Measurements from ENCODE around the gene RALGDS. TPM values are rescaled to one million over a fixed set of nuclear protein-coding genes. Genes with fewer than 3 reads are reported as not detected.

RALGDS gene
- total RNA-seq, 1 donor from 2014 or later = 449 TPM

GRCh38 chr9:133163504-133164172, 42.6 kb upstream of the RALGDS start, which contains the start of gene GBGT1:
Gene GBGT1, minus strand, starts transcription at chr9:133163914. Its CDS starts 1,502 bp downstream, at chr9:133162412.
- Mint-ChIP-seq H3K36me3 (ENCODE audit: unreplicated experiment) (no peaks in the 10 kb centered on the region), H3K4me3 (ENCODE audit: unreplicated experiment) (peak within 1 kb of the TSS; percentile 38), H3K27me3 (ENCODE audit: unreplicated experiment) (peaks cover 9% of the 10 kb centered on the region), H3K4me1 (ENCODE audit: low read depth, unreplicated experiment) (no peaks in the 10 kb centered on the region), H3K27ac (ENCODE audit: unreplicated experiment) (no peak within 1 kb of the TSS), H3K9me3 (ENCODE audit: unreplicated experiment) (no peaks in the 10 kb centered on the region)
- TF ChIP-seq, protein P1, sequence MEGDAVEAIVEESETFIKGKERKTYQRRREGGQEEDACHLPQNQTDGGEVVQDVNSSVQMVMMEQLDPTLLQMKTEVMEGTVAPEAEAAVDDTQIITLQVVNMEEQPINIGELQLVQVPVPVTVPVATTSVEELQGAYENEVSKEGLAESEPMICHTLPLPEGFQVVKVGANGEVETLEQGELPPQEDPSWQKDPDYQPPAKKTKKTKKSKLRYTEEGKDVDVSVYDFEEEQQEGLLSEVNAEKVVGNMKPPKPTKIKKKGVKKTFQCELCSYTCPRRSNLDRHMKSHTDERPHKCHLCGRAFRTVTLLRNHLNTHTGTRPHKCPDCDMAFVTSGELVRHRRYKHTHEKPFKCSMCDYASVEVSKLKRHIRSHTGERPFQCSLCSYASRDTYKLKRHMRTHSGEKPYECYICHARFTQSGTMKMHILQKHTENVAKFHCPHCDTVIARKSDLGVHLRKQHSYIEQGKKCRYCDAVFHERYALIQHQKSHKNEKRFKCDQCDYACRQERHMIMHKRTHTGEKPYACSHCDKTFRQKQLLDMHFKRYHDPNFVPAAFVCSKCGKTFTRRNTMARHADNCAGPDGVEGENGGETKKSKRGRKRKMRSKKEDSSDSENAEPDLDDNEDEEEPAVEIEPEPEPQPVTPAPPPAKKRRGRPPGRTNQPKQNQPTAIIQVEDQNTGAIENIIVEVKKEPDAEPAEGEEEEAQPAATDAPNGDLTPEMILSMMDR (IDR thresholded peaks at IDR 0.05; ENCODE audit: partially characterized antibody, unreplicated experiment) = no peak
- DNase-seq = peak; percentile 70

- no peak overlapping the region for H3K27ac Mint-ChIP-seq (ENCODE audit: unreplicated experiment)
- H3K27me3 Mint-ChIP-seq (ENCODE audit: unreplicated experiment) = peaks cover 9% of the 10 kb centered on the region
- no peaks in the 10 kb centered on the region for H3K9me3 Mint-ChIP-seq (ENCODE audit: unreplicated experiment)
- H3K4me3 Mint-ChIP-seq (ENCODE audit: unreplicated experiment) = no peak overlapping the region
- no peaks in the 10 kb centered on the region for H3K36me3 Mint-ChIP-seq (ENCODE audit: unreplicated experiment)
- H3K4me1 Mint-ChIP-seq (ENCODE audit: low read depth, unreplicated experiment) = no peaks in the 10 kb centered on the region
- TF ChIP-seq, protein P1 (IDR thresholded peaks at IDR 0.05; ENCODE audit: partially characterized antibody, unreplicated experiment) = no peak
- peak; percentile 21 for DNase-seq
These were observed 41.9 kb upstream of the RALGDS start for GRCh38 chr9:133162861-133163503.

DNA sequence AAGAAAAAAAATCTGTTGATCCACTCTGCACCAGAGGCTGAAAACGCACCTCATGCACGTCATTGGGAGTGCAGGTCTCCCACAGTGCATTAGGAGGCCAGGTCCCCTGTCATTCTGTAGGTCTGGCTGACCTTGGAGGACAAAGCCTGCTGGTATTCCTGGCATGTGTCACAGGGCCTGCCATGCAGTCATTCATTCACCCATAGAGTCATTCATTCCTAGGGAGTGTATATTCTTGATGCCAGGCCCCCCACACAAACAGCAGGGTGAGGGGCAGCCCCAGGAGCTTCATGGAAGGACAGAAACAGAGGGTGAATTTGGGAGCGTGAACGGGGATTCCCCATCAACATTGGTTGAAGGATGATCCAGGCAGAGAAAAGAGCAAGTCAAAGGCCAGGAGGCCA, 40.5 kb upstream of the RALGDS start:
- Mint-ChIP-seq H3K4me1 (ENCODE audit: low read depth, unreplicated experiment) (no peaks in the 10 kb centered on the region), H3K36me3 (ENCODE audit: unreplicated experiment) (no peaks in the 10 kb centered on the region), H3K27ac (ENCODE audit: unreplicated experiment) (no peak overlapping the region), H3K9me3 (ENCODE audit: unreplicated experiment) (no peaks in the 10 kb centered on the region), H3K4me3 (ENCODE audit: unreplicated experiment) (peak overlapping the region; percentile 69), H3K27me3 (ENCODE audit: unreplicated experiment) (peaks cover 8% of the 10 kb centered on the region)
- TF ChIP-seq, protein P1 (IDR thresholded peaks at IDR 0.05; ENCODE audit: partially characterized antibody, unreplicated experiment) = no peak
- no peak for DNase-seq

DNA sequence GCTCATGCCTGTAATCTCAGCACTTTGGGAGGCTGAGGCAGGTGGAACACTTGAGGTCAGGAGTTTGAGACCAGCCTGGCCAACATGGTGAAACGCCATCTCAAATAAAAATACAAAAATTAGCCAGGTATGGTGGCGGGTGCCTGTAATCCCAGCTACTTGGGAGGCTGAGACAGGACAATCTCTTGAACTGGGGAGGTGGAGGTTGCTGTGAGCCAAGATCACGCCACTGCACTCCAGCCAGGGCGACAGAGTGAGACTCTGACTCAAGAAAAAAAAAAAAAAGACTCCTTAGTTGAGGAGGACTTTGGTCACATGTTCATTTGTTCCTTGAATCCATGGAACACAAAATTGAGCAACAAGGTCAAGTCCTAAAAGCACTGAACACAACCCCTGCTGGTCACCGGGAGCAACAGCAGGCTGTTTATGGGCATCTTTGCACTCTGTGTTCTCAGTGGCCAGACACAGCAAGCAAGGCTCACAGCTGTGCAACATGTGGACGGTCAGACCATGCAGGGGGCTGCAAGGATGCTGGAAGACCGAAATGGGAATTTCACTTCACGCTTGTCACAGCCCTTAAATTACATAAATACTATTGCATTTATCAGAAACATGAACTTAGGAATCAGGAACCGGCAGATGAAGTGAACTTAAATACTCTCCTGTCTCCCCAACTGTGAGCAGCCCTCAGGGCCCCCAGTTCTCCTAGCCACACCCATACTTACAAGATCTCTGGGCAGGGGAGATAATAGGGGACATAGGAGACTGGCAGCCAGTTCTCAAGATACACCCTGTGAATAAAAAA, 39.9 kb upstream of the RALGDS start:
- H3K4me1 Mint-ChIP-seq (ENCODE audit: low read depth, unreplicated experiment) = no peaks in the 10 kb centered on the region
- no peaks in the 10 kb centered on the region for H3K9me3 Mint-ChIP-seq (ENCODE audit: unreplicated experiment)
- peak; percentile 70 for DNase-seq
- TF ChIP-seq, protein P1 (IDR thresholded peaks at IDR 0.05; ENCODE audit: partially characterized antibody, unreplicated experiment) = peak; percentile 82
- H3K4me3 Mint-ChIP-seq (ENCODE audit: unreplicated experiment) = no peak overlapping the region
- H3K27me3 Mint-ChIP-seq (ENCODE audit: unreplicated experiment) = peaks cover 8% of the 10 kb centered on the region
- H3K36me3 Mint-ChIP-seq (ENCODE audit: unreplicated experiment) = no peaks in the 10 kb centered on the region
- peak overlapping the region; percentile 29 for H3K27ac Mint-ChIP-seq (ENCODE audit: unreplicated experiment)
